Sigmoid colon (tissue), 7 donors: ENCODE data around the gene ZFYVE1. TPM values are rescaled to one million over a fixed set of nuclear protein-coding genes. Genes with fewer than 3 reads are reported as not detected.

Experiments used
- DNase-seq: peaks from one replicate; pipeline ENCODE4 v3.0.0-alpha.2; 2019
- H3K27ac ChIP-seq, 4 donors: fragments of 200-600 bp; sonication (generic); one replicate each; pipeline ENCODE4 v1.5.1; 2016 to 2019; ENCODE audit warnings: mild to moderate bottlenecking in 1 of 4
- H3K27me3 ChIP-seq, 3 donors: fragments of 200-600 bp; sonication (generic); one replicate each; pipeline ENCODE4 v1.5.1; 2019; ENCODE audit warnings: mild to moderate bottlenecking in 1 of 3
- H3K36me3 ChIP-seq, 4 donors: fragments of 200-600 bp; sonication (generic); one replicate each; pipeline ENCODE4 v1.5.1; 2016 to 2019
- H3K4me1 ChIP-seq, 4 donors: fragments of 200-600 bp; sonication (generic); one replicate each; pipeline ENCODE4 v1.5.1; 2017 to 2019
- H3K4me3 ChIP-seq, 4 donors: fragments of 200-600 bp; sonication (generic); one replicate each; pipeline ENCODE4 v1.5.1; 2017 to 2019; ENCODE audit warnings: mild to moderate bottlenecking in 2 of 4, moderate library complexity in 1 of 4
- H3K9me3 ChIP-seq, 4 donors: fragments of 200-600 bp in 3 of 4; sonication (generic) in 3 of 4; one replicate each; pipeline versions ENCODE4 v1.5.1 to v1.6.1; 2013 to 2019
- EP300 ChIP-seq, 4 donors: sonication (generic); formaldehyde crosslinking; IDR thresholded peaks; one replicate each; pipeline ENCODE4 v1.6.1; 2017; ENCODE audit warnings: antibody characterized with exemption in 4 of 4
- POLR2A ChIP-seq, 2 donors: fragments of 450-650 bp; IDR thresholded peaks; one replicate each; pipeline ENCODE4 v1.6.1; 2016; ENCODE audit warnings: antibody characterized with exemption in 2 of 2, mild to moderate bottlenecking in 2 of 2, moderate library complexity in 2 of 2
- POLR2AphosphoS5 ChIP-seq, 4 donors: sonication (generic); formaldehyde crosslinking; IDR thresholded peaks; one replicate each; pipeline ENCODE4 v1.6.1; 2017; ENCODE audit warnings: antibody characterized with exemption in 4 of 4
- WGBS, 2 donors: extraction: QIAGEN DNeasy Blood & Tissue Kit; methylation state at CpG; one replicate each; pipeline ENCODE4 v1.1.7; 2013; 5-methylcytosine and 5-hydroxymethylcytosine counted together
- intact Hi-C: fragments of 100-400 bp; cut with DNase I; formaldehyde crosslinking; loops from one replicate; pipeline ENCODE4 v1.15.1; 2023
- polyA plus RNA-seq, 3 donors: library from polyadenylated mRNA; stranded (reverse); fragments of 200-250 nt; gene quantifications; one replicate each; pipeline ENCODE4 v1.2.3, GENCODE V29; 2013
- small RNA-seq, 3 donors: library from RNA; depleted of rRNA; stranded (forward); fragments of <200 nt; gene quantifications; one replicate each; pipeline ENCODE3, GENCODE V24; 2016
- total RNA-seq, 4 donors: library from RNA; depleted of rRNA; stranded (reverse); fragments of >200 nt; gene quantifications; one replicate each; pipeline ENCODE4 v1.1.0, GENCODE V29; 2016
- TF ChIP-seq, protein P1 (sequence below), 4 experiments: fragments of 450-650 bp in 3 of 4; fragments of 200-600 bp in 1 of 4; IDR thresholded peaks; one replicate each; pipeline ENCODE4 v1.5.1; 2016 to 2019; ENCODE audit warnings: antibody characterized with exemption in 4 of 4, mild to moderate bottlenecking in 3 of 4, moderate library complexity in 2 of 4
- donor health status: healthy with polysubstance abuse.
- donor health status: Bipolar disorder and iron deficiency.
- donor health status: healthy.

ZFYVE1 gene
- total and polyA plus RNA-seq, 7 donors: 6.6 to 27.7 (median 15.5) TPM

DNA sequence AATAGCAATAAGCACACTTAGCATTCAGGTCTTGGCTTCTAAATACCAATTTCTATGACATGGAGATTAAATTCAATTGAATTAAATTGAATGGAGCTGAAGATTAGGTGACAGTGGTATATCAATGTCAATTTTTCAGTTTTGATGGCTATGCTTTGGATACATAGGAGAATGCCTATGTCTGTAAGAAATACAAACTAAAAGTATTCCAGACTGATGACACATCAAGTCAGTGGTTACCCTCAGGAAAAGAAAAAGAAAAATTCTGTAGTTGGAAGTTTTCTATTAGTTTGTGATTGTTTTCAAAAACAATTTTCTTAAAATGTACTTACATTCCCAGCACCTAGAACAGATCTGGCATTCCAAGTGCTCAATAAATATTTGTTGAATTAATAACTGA is 105.5 kb downstream of the ZFYVE1 start:
- no peak for TF ChIP-seq POLR2A (IDR thresholded peaks at IDR 0.05)
- TF ChIP-seq POLR2AphosphoS5 (IDR thresholded peaks at IDR 0.05): no peak
- TF ChIP-seq EP300 (IDR thresholded peaks at IDR 0.05): no peak
- no peak for DNase-seq
- peaks cover 0 to 23% (median 5%) of the 10 kb centered on the region in 4 donors for H3K4me1 ChIP-seq
- H3K27ac ChIP-seq: no peak overlapping the region
- no peaks in the 10 kb centered on the region for H3K9me3 ChIP-seq
- no peaks in the 10 kb centered on the region for H3K36me3 ChIP-seq
- intact Hi-C loops: no loop called here
- H3K27me3 ChIP-seq: no peaks in the 10 kb centered on the region
- no peak overlapping the region for H3K4me3 ChIP-seq

DNA sequence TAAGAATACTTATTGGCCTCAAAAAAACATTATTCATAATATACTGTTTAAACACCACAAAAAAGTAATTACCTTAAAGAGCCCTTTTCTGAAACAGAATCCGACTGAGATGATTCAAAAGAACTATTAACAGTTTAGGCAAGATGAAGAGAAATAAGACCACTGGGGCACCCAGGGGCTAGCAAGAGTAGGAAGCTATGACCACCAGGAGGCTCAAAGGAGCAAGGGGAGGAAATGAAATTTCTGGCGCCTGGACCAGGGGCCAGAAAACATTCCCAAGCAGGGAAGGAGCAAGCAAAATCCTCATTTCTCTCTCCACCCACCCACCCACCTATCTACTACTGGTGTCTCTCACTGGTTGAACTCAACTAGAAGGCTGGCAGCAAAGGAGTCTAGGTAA is 106.9 kb downstream of the ZFYVE1 start:
- no peak overlapping the region for H3K4me3 ChIP-seq
- H3K27me3 ChIP-seq: no peaks in the 10 kb centered on the region
- WGBS, 2 donors: 81 to 85% methylated on average over 2 of the region's 2 CpGs
- peaks cover 0 to 21% (median 2%) of the 10 kb centered on the region in 4 donors for H3K4me1 ChIP-seq
- H3K36me3 ChIP-seq: no peaks in the 10 kb centered on the region
- TF ChIP-seq EP300 (IDR thresholded peaks at IDR 0.05) (no peak), POLR2AphosphoS5 (IDR thresholded peaks at IDR 0.05) (no peak), POLR2A (IDR thresholded peaks at IDR 0.05) (no peak)
- TF ChIP-seq, protein P1, sequence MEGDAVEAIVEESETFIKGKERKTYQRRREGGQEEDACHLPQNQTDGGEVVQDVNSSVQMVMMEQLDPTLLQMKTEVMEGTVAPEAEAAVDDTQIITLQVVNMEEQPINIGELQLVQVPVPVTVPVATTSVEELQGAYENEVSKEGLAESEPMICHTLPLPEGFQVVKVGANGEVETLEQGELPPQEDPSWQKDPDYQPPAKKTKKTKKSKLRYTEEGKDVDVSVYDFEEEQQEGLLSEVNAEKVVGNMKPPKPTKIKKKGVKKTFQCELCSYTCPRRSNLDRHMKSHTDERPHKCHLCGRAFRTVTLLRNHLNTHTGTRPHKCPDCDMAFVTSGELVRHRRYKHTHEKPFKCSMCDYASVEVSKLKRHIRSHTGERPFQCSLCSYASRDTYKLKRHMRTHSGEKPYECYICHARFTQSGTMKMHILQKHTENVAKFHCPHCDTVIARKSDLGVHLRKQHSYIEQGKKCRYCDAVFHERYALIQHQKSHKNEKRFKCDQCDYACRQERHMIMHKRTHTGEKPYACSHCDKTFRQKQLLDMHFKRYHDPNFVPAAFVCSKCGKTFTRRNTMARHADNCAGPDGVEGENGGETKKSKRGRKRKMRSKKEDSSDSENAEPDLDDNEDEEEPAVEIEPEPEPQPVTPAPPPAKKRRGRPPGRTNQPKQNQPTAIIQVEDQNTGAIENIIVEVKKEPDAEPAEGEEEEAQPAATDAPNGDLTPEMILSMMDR (IDR thresholded peaks at IDR 0.05): no peak
- intact Hi-C loops: no loop called here
- H3K9me3 ChIP-seq: no peaks in the 10 kb centered on the region
- no peak for DNase-seq
- no peak overlapping the region for H3K27ac ChIP-seq

Small RNA genes within 50 kb of the gene (small RNA-seq; reads per million reads assigned to genes)
- 0 reads per million in 3 donors for gene RN7SL586P

Other genes with a start within 250 kb of the ZFYVE1 start
- gene DPF3, start 133.0 kb downstream of the ZFYVE1 start, total RNA-seq: 1 to 10 TPM in 3 of 4 donors, under 1 TPM in 1; 0.28 to 2.9 (median 2.0) TPM
- gene DPF3, start 133.0 kb downstream of the ZFYVE1 start, polyA plus RNA-seq: 1 to 10 TPM; 1.6 to 4.5 (median 4.2) TPM
- gene DCAF4, start 100.6 kb downstream of the ZFYVE1 start, total RNA-seq: 10 to 100 TPM; 12.6 to 20.9 (median 16.6) TPM
- gene DCAF4, start 100.6 kb downstream of the ZFYVE1 start, polyA plus RNA-seq: 10 to 100 TPM in 1 of 3 donors, 1 to 10 TPM in 2; 5.8 to 14.3 (median 8.4) TPM
- gene RBM25, start 31.4 kb upstream of the ZFYVE1 start, total RNA-seq: 10 to 100 TPM; 44.1 to 78.9 (median 57.3) TPM
- gene RBM25, start 31.4 kb upstream of the ZFYVE1 start, polyA plus RNA-seq: 10 to 100 TPM; 10.8 to 46.7 (median 35.1) TPM
- 10 to 100 TPM; 34.9 to 53.5 (median 46.4) TPM for gene PSEN1, start 109.4 kb upstream of the ZFYVE1 start, total RNA-seq
- 10 to 100 TPM; 11.4 to 47.4 (median 14.3) TPM for gene PSEN1, start 109.4 kb upstream of the ZFYVE1 start, polyA plus RNA-seq
- 10 to 100 TPM; 11.8 to 52.1 (median 18.5) TPM for gene PAPLN, start 210.4 kb upstream of the ZFYVE1 start, total RNA-seq
- 10 to 100 TPM in 1 of 3 donors, 1 to 10 TPM in 1, under 1 TPM in 1; 0.46 to 13.6 (median 1.2) TPM for gene PAPLN, start 210.4 kb upstream of the ZFYVE1 start, polyA plus RNA-seq